Tibial artery (tissue), 4 donors: ENCODE results near the gene ADAM12.
"Not testable (repeated sequence)": the region's sequence is repeated elsewhere in the genome, so short reads cannot be mapped to it uniquely, and the experiment has no call there.

Source experiments
- DNase-seq, 2 donors: peaks; one replicate each; pipeline ENCODE4 v3.0.0-alpha.2; 2019
- H3K27ac ChIP-seq, 2 donors: fragments of 200-600 bp; sonication (generic) in 1 of 2; 1 replicate in 1 of 2; 2 replicates in 1 of 2; pipeline ENCODE4 v1.5.1; 2018 to 2019; ENCODE audit warnings: mild to moderate bottlenecking in 1 of 2
- H3K27me3 ChIP-seq, 2 donors: fragments of 200-600 bp; sonication (generic) in 1 of 2; one replicate each; pipeline versions ENCODE4 v1.5.1 to v1.6.0; 2016 to 2019
- H3K36me3 ChIP-seq, 3 donors: fragments of 200-600 bp; sonication (generic) in 2 of 3; one replicate each; pipeline ENCODE4 v1.5.1; 2016 to 2019; ENCODE audit warnings: mild to moderate bottlenecking in 2 of 3
- H3K4me1 ChIP-seq, 4 donors: fragments of 200-600 bp; sonication (generic) in 2 of 4; 1 replicate in 3 of 4; 2 replicates in 1 of 4; pipeline ENCODE4 v1.5.1; 2016 to 2019
- H3K4me3 ChIP-seq, 2 donors: fragments of 200-600 bp; sonication (generic) in 1 of 2; 1 replicate in 1 of 2; 2 replicates in 1 of 2; pipeline ENCODE4 v1.5.1; 2018 to 2019; ENCODE audit warnings: mild to moderate bottlenecking in 2 of 2
- H3K9me3 ChIP-seq, 3 donors: fragments of 200-600 bp; sonication (generic) in 1 of 3; one replicate each; pipeline ENCODE4 v1.5.1; 2016 to 2019
- CTCF ChIP-seq, 2 experiments: fragments of 200-600 bp in 1 of 2; fragments of 450-650 bp in 1 of 2; IDR thresholded peaks; one replicate each; pipeline ENCODE4 v1.5.1; 2017 to 2019; ENCODE audit warnings: antibody characterized with exemption in 2 of 2, mild to moderate bottlenecking in 1 of 2, moderate library complexity in 1 of 2
- intact Hi-C: fragments of 100-400 bp; cut with DNase I; formaldehyde crosslinking; loops from one replicate; pipeline ENCODE4 v1.15.0; 2023; ENCODE audit warnings: low total_unique reads

ADAM12 gene

GRCh38 chr10:125979976-125980375, 408.3 kb downstream of the ADAM12 start:
- Histone ChIP-seq H3K27me3 (peaks cover 0 to 3% of the 10 kb centered on the region in 2 donors), H3K9me3 (no peaks in the 10 kb centered on the region), H3K36me3 (no peaks in the 10 kb centered on the region), H3K4me3 (no peak overlapping the region), H3K27ac (no peak overlapping the region), H3K4me1 (no peaks in the 10 kb centered on the region)
- intact Hi-C loops, result loop anchor here (5.0 to 10.0 kb wide), 2 partner anchors 407 to 525 kb away; partner anchors contain the start of gene ADAM12
- DNase-seq, result no peak
- TF ChIP-seq CTCF (IDR thresholded peaks at IDR 0.05), result no peak

- H3K36me3 ChIP-seq, result no peaks in the 10 kb centered on the region
- H3K4me3 ChIP-seq, result no peak overlapping the region
- H3K9me3 ChIP-seq, result no peaks in the 10 kb centered on the region
- no peak for DNase-seq
- H3K4me1 ChIP-seq, result no peaks in the 10 kb centered on the region
- H3K27me3 ChIP-seq, result peaks cover 0 to 3% of the 10 kb centered on the region in 2 donors
- no peak for TF ChIP-seq CTCF (IDR thresholded peaks at IDR 0.05)
- no peak overlapping the region for H3K27ac ChIP-seq
- intact Hi-C loops, result loop anchor here (10.0 kb wide), 1 partner anchor 528 kb away; no protein-coding TSS in a partner anchor
These were observed 411.2 kb downstream of the ADAM12 start for GRCh38 chr10:125976960-125977605.

- H3K27me3 ChIP-seq, H3K27ac ChIP-seq, H3K9me3 ChIP-seq, DNase-seq, H3K4me3 ChIP-seq, H3K36me3 ChIP-seq, H3K4me1 ChIP-seq: not testable (repeated sequence)
- intact Hi-C loops, result loop anchor here (10.0 kb wide), 1 partner anchor 535 kb away; no protein-coding TSS in a partner anchor
These were observed 418.1 kb downstream of the ADAM12 start for GRCh38 chr10:125970077-125970630.

- DNase-seq, result no peak
- TF ChIP-seq CTCF (IDR thresholded peaks at IDR 0.05), result no peak
- Histone ChIP-seq H3K27ac (no peak overlapping the region), H3K4me1 (no peaks in the 10 kb centered on the region), H3K27me3 (no peaks in the 10 kb centered on the region), H3K9me3 (no peaks in the 10 kb centered on the region), H3K4me3 (no peak overlapping the region), H3K36me3 (no peaks in the 10 kb centered on the region)
- intact Hi-C loops, result no loop called here
These were observed 420.7 kb downstream of the ADAM12 start for GRCh38 chr10:125967533-125967932.

- Histone ChIP-seq H3K9me3 (peaks cover 0 to 3% (median 0%) of the 10 kb centered on the region in 3 donors), H3K36me3 (no peaks in the 10 kb centered on the region), H3K4me1 (no peaks in the 10 kb centered on the region), H3K27ac (no peak overlapping the region), H3K27me3 (no peaks in the 10 kb centered on the region), H3K4me3 (no peak overlapping the region)
- DNase-seq, result no peak
- intact Hi-C loops, result no loop called here
- no peak for TF ChIP-seq CTCF (IDR thresholded peaks at IDR 0.05)
These were observed 423.7 kb downstream of the ADAM12 start for GRCh38 chr10:125964558-125964957.
